NCI-H748 (cell line): Measurements from ENCODE around the gene TFF3.

ENCODE experiments used
- DNase-seq: peaks from one replicate; lab custom pipeline; 2025; ENCODE audit not compliant: unreplicated experiment; lab: John Stamatoyannopoulos, UW

The TFF3 gene

GRCh38 chr21:42272984-42273600, 42.1 kb downstream of the TFF3 start:
- DNase-seq, result no peak

GRCh38 chr21:42272109-42272962, 42.9 kb downstream of the TFF3 start:
- no peak for DNase-seq

GRCh38 chr21:42271065-42271464, 44.1 kb downstream of the TFF3 start:
- no peak for DNase-seq

GRCh38 chr21:42269386-42269785, 45.8 kb downstream of the TFF3 start:
- no peak for DNase-seq

DNA sequence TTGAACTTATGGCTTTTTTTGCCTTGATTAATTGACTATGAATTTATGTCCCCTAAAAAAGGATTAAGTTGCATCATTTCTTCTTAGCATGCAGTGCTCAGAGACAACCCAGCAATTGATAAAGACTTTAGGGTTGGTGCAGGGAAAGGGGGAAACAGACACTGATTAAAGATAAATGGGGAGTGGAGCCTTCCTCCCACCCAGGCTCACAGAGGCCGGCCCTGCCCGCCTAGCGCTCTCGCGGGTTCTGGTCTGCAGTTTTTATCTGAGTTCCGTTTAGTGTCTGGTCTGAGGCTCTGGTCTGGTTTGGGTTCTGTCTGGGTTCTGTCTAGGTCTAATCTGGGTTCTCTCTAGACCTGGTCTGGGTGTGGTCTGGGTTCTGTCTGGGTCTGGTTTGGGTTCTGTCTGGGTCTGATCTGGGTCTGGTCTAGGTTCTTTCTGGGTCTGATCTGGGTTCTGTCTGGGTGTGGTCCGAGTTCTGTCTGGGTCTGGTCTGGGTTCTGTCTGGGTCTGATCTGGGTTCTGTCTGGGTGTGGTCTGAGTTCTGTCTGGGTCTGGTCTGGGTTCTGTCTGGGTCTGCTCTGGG, 48.1 kb downstream of the TFF3 start:
- no peak for DNase-seq

DNA sequence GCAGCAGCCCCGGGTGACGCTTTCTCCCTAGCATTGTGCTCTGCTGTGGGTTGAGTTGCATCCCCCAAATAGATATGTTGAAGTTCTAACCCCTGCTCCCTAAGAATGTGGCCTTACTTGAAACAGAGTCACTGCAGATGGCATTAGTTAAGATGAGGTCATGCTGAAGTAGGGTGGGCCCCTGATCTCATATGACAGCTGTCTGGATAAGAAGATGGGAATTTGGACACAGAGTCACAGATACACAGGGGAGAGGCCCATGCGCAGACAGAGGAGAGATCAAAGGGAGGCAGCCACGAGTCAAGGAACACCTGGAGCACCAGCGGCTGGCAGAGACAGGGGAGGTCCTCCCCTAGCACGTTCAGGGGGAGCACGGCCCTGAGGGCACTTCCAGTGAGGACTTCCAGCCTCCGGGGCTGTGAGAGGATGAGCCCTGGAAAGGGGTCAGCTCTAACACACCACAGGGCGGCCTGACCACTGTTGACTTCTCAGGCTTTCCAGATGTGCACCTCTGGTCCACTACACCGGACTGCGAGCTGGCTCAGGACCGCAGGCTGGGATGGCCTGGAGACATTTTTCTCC, 49.9 kb downstream of the TFF3 start:
- no peak for DNase-seq

DNA sequence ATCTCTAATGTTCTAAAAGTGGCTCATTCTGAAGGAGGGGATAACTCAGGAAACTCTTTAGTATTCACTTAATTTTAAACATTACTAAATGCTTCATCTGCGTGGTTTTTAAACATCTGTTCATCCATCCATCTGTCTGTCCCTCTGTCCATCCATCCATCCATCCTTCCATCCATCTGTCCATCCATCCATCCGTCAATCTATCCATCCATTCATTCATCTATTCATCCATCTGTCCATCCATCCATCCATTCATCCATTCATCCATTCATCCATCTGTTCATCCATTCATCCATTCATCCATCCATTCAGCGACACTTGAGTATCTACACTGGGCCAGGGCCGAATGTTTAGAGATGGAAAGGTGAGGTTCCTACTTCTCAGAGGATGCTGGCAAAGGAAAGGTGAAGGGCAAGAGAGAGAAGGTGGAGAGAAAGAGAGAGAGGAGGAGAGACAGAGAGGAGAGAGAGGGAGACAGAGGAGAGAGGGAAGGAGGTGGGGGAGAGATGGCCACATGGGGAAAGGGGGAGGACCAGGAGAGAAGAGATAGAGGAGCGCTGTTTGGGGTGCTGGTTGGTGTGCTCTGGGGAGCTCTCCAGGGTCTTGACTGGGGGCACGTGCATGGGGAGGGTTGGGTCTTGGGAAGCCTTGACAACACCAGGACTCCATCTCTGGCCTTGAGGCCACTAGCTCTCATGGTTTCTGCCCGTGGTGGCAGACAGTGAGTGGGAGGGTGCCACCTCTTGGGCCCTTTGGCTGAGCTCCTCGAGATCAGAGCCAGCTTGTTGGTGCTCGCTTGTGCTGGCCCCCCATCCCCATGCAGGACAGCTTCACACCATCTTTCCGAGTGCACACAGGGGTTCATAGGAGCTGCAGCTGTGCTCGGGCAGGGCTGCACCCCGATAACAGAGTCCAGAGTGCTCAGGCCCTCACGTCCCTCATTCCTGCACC, 50.7 kb downstream of the TFF3 start:
- no peak for DNase-seq

DNA sequence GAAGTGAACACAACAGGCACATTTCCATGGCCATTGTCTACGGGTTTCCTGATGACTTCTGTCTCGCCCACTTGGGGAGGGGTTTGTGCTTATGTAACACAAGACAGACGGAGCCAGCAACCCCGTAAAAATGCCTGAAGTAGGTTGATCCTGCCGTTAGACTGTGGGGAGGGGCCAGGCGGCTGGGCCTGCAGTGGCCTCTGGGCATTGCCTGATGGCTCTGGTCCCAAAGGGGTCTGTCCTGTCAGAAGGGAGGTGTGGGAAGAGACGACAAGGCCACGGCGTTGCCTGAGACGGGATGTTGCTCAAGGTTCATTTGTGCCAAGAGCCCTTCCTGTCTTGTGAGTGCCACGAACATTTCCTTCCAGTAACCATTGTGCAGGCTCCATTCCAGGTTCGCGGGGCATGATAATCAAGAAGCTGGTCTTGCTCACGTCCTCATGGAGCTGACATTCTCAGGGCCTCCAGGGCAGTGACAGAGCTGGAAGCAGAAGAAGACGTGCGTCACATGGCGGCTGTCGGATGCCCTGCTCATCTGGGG, 51.5 kb downstream of the TFF3 start:
- DNase-seq, result no peak

- no peak for DNase-seq
Observed at GRCh38 chr21:42262831-42263231, 52.4 kb downstream of the TFF3 start.

GRCh38 chr21:42261829-42262200, 53.4 kb downstream of the TFF3 start:
- DNase-seq, result peak; percentile 63
